Gastrocnemius medialis (tissue), 4 donors: ENCODE data around the gene LRRC49. TPM values are rescaled to one million over a fixed set of nuclear protein-coding genes. Genes with fewer than 3 reads are reported as not detected.
"Not testable (repeated sequence)": the region's sequence is repeated elsewhere in the genome, so short reads cannot be mapped to it uniquely, and the experiment has no call there.

ENCODE experiments used
- ATAC-seq, 2 donors: fragments of 150-250 bp; one replicate each; pipeline ENCODE4 v1.9.1; 2016
- DNase-seq, 2 donors: peaks; one replicate each; pipeline ENCODE4 v3.0.0-alpha.2; 2019
- H3K27ac ChIP-seq, 4 donors: fragments of 200-600 bp; sonication (generic); 1 replicate in 1 of 4; 2 replicates in 3 of 4; pipeline ENCODE4 v1.5.1; 2016 to 2018; ENCODE audit warnings: mild to moderate bottlenecking in 2 of 4, moderate library complexity in 1 of 4
- H3K27me3 ChIP-seq, 3 donors: fragments of 200-600 bp; sonication (generic) in 2 of 3; 1 replicate in 1 of 3; 2 replicates in 2 of 3; pipeline versions ENCODE4 v1.5.1 to v1.6.0; 2016 to 2019; ENCODE audit warnings: mild to moderate bottlenecking in 1 of 3, moderate library complexity in 1 of 3
- H3K36me3 ChIP-seq, 2 donors: fragments of 200-600 bp; sonication (generic) in 1 of 2; one replicate each; pipeline ENCODE4 v1.5.1; 2017 to 2018
- H3K4me1 ChIP-seq, 2 donors: fragments of 200-600 bp; sonication (generic) in 1 of 2; one replicate each; pipeline ENCODE4 v1.5.1; 2016 to 2017; ENCODE audit warnings: mild to moderate bottlenecking in 2 of 2
- H3K4me3 ChIP-seq, 4 donors: fragments of 200-600 bp; sonication (generic) in 3 of 4; 1 replicate in 1 of 4; 2 replicates in 3 of 4; pipeline ENCODE4 v1.5.1; 2016 to 2019; ENCODE audit warnings: mild to moderate bottlenecking in 2 of 4
- H3K9me3 ChIP-seq, 3 donors: fragments of 200-600 bp; sonication (generic) in 2 of 3; 1 replicate in 1 of 3; 2 replicates in 2 of 3; pipeline ENCODE4 v1.5.1; 2016 to 2019
- POLR2A ChIP-seq, 2 donors: fragments of 450-650 bp; IDR thresholded peaks; one replicate each; pipeline ENCODE4 v1.6.1; 2017; ENCODE audit warnings: antibody characterized with exemption in 2 of 2, mild to moderate bottlenecking in 2 of 2, moderate library complexity in 2 of 2
- in situ Hi-C, 4 donors: fragments of 200-750 bp; cut with MboI; loops; one replicate each; pipeline versions ENCODE4 v1.15.0 to v1.8.0; 2017; ENCODE audit warnings: low sequenced_read_pairs in 4 of 4
- intact Hi-C: fragments of 100-400 bp; cut with DNase I; formaldehyde crosslinking; loops from one replicate; pipeline ENCODE4 v1.15.1; 2023; ENCODE audit warnings: low total_unique reads
- total RNA-seq, 4 donors: library from RNA; depleted of rRNA; stranded (reverse); fragments of >200 nt; gene quantifications; one replicate each; pipeline versions ENCODE4 v1.1.0 to v1.2.3, GENCODE V29; 2016
- TF ChIP-seq, protein P1 (sequence below), 5 experiments: fragments of 450-650 bp in 3 of 5; fragments of 200-600 bp in 2 of 5; sonication (generic) in 2 of 5; IDR thresholded peaks in 4 of 5; conservative IDR thresholded peaks in 1 of 5; 1 replicate in 4 of 5; 2 replicates in 1 of 5; pipeline ENCODE4 v1.5.1; 2016 to 2019; ENCODE audit warnings: antibody characterized with exemption in 5 of 5, mild to moderate bottlenecking in 3 of 5, moderate library complexity in 3 of 5

Gene LRRC49
- total RNA-seq, 4 donors from 2014 or later = 0.51 to 5.0 (median 2.8) TPM

DNA sequence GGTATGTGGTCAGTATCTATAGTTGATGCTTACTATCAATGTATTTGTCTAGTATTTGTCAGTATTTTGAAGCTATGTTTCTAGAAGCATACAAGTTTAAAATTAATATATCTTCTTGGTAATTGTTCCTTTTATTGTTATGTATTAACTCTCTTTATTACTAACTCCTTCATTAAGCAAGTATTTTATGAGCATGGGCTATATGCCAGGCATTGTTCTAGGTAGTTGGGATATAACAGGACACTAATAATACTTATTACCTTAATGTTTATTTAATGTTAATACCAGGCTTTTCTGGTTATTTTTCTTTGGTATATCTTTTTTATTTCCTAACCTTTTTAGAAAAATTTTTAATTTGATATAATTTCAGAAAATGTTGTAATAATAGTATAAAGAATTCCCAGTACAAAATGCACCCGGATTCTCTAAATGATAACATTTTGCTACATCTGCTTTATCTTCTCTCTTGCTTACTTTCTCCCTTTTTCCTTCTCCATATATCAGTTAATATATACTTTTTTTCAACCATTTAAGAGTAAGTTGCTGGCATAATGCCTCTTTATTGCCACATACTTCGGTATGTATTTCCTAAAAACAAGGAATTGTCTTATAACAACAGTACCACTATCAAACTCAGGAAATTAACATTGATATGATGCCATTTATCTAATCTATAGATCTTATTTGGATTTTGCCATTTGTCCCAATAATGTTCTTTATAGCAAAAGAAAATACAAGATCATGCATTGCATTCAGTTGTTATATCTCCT is 30.9 kb downstream of the LRRC49 start:
- DNase-seq = no peak
- Histone ChIP-seq H3K27ac (no peak overlapping the region), H3K27me3 (no peaks in the 10 kb centered on the region), H3K4me1 (no peaks in the 10 kb centered on the region), H3K4me3 (no peak overlapping the region), H3K36me3 (no peaks in the 10 kb centered on the region), H3K9me3 (no peaks in the 10 kb centered on the region)
- no peak for ATAC-seq
- intact Hi-C loops (no loop called here), in situ Hi-C loops (no loop called here)
- TF ChIP-seq, protein P1, sequence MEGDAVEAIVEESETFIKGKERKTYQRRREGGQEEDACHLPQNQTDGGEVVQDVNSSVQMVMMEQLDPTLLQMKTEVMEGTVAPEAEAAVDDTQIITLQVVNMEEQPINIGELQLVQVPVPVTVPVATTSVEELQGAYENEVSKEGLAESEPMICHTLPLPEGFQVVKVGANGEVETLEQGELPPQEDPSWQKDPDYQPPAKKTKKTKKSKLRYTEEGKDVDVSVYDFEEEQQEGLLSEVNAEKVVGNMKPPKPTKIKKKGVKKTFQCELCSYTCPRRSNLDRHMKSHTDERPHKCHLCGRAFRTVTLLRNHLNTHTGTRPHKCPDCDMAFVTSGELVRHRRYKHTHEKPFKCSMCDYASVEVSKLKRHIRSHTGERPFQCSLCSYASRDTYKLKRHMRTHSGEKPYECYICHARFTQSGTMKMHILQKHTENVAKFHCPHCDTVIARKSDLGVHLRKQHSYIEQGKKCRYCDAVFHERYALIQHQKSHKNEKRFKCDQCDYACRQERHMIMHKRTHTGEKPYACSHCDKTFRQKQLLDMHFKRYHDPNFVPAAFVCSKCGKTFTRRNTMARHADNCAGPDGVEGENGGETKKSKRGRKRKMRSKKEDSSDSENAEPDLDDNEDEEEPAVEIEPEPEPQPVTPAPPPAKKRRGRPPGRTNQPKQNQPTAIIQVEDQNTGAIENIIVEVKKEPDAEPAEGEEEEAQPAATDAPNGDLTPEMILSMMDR (IDR thresholded peaks at IDR 0.05 in 4 of 5, conservative IDR thresholded peaks at IDR 0.05 in 1 of 5) = no peak
- TF ChIP-seq POLR2A (IDR thresholded peaks at IDR 0.05) = no peak

DNA sequence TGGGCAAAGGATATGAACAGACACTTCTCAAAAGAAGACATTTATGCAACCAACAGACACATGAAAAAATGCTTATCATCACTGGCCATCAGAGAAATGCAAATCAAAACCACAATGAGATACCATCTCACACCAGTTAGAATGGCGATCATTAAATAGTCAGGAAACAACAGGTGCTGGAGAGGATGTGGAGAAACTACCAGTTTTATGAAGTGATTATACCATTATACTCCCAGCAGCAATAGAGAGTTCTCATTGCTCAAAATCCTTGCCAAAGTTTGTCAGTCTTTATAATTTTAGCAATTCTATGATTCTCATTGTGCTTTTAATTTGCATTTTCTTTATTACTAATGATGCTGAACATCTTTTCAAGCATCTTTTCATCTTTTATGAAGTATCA is 34.3 kb downstream of the LRRC49 start:
- H3K4me1 ChIP-seq, DNase-seq, H3K27me3 ChIP-seq, H3K36me3 ChIP-seq, H3K27ac ChIP-seq, in situ Hi-C loops, intact Hi-C loops, H3K4me3 ChIP-seq, ATAC-seq, H3K9me3 ChIP-seq: not testable (repeated sequence)

DNA sequence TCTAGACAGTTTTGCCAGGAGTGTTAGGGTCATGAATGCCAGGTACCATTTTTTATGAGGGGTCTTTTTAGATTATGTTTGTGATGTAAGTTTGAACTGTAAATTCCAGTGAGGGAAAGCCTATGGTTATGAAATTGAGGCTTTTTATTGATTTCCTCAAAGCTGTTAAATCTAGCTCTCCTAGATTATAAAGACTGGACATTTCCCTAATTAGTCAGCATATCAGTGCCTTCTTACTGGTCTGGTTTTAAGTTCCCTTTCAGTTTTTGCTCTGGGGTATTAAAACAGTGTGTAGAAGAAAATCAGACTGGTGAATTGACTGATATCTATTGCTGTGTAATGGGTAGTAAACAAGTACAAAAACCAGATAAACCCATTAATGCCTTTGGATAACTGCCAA is 39.2 kb downstream of the LRRC49 start:
- Histone ChIP-seq H3K27ac (no peak overlapping the region), H3K36me3 (no peaks in the 10 kb centered on the region), H3K4me1 (no peaks in the 10 kb centered on the region), H3K27me3 (no peaks in the 10 kb centered on the region), H3K4me3 (no peak overlapping the region), H3K9me3 (no peaks in the 10 kb centered on the region)
- DNase-seq (no peak), ATAC-seq (no peak)
- in situ Hi-C loops = no loop called here
- intact Hi-C loops = no loop called here
- TF ChIP-seq, protein P1 (IDR thresholded peaks at IDR 0.05 in 4 of 5, conservative IDR thresholded peaks at IDR 0.05 in 1 of 5) = no peak
- no peak for TF ChIP-seq POLR2A (IDR thresholded peaks at IDR 0.05)

DNA sequence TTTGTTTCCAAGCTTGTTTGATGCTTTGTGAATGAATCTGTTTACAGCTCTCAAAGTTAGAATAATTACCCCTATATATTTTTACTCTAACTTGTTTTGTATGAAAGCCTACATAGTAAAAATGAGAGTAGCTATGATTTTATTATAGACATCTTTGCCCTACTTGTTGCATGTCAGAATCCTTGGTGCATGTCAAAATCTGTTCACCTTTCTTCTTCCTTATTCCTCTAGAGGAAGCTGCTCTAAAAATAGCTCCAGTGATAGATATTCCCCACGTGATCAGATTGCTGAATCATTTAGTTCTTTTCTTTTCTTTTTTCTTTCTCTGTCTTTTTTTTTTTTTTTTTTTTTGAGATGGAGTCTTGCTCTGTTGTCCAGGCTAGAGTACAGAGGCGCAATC is 39.8 kb downstream of the LRRC49 start:
- Histone ChIP-seq H3K4me3 (no peak overlapping the region), H3K27ac (no peak overlapping the region), H3K9me3 (no peaks in the 10 kb centered on the region), H3K4me1 (no peaks in the 10 kb centered on the region), H3K27me3 (no peaks in the 10 kb centered on the region), H3K36me3 (no peaks in the 10 kb centered on the region)
- ATAC-seq (no peak), DNase-seq (no peak)
- intact Hi-C loops (no loop called here), in situ Hi-C loops (no loop called here)
- TF ChIP-seq, protein P1 (IDR thresholded peaks at IDR 0.05 in 4 of 5, conservative IDR thresholded peaks at IDR 0.05 in 1 of 5) = no peak
- TF ChIP-seq POLR2A (IDR thresholded peaks at IDR 0.05) = no peak

DNA sequence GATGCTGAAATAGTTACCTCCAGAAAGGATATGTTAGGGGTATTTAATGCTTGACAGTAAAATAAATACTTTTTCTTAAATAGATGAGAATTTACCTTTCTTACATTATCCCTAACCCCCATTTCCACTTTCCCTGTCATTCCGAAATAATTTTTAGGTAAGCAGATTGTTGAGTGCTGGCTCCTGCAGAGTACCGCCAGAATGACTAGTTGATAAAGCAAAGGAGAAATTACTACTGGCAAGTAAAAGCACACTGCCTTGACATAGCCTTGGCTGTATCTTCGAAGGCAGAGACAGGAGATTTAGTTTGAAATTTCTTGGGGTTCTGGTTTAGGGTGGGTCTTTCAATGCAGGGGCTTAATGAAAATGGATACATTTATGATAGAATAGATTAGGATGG is 40.8 kb downstream of the LRRC49 start:
- no peaks in the 10 kb centered on the region for H3K4me1 ChIP-seq

More for the DNA sequence above, 40.8 kb downstream of the LRRC49 start:
- ATAC-seq (no peak), DNase-seq (no peak)
- no peaks in the 10 kb centered on the region for H3K9me3 ChIP-seq
- no peaks in the 10 kb centered on the region for H3K36me3 ChIP-seq
- intact Hi-C loops (no loop called here), in situ Hi-C loops (no loop called here)
- no peak overlapping the region for H3K27ac ChIP-seq
- H3K27me3 ChIP-seq = no peaks in the 10 kb centered on the region
- TF ChIP-seq, protein P1 (IDR thresholded peaks at IDR 0.05 in 4 of 5, conservative IDR thresholded peaks at IDR 0.05 in 1 of 5) = no peak
- TF ChIP-seq POLR2A (IDR thresholded peaks at IDR 0.05) = no peak
- H3K4me3 ChIP-seq = no peak overlapping the region
